Esophagus (tissue), 2 donors: Measurements from ENCODE around the gene TYR. TPM values are rescaled to one million over a fixed set of nuclear protein-coding genes. Genes with fewer than 3 reads are reported as not detected.
"Not testable (repeated sequence)": the region's sequence is repeated elsewhere in the genome, so short reads cannot be mapped to it uniquely, and the experiment has no call there.

ENCODE experiments used
- H3K27ac ChIP-seq, 2 donors: one replicate each; pipeline ENCODE4 v1.5.1; 2013; ENCODE audit warnings: low read depth in 2 of 2, mild to moderate bottlenecking in 2 of 2, inconsistent platforms in 1 of 2, low read length in 1 of 2, moderate library complexity in 1 of 2
- H3K27me3 ChIP-seq, 2 donors: one replicate each; pipeline ENCODE4 v1.6.1; 2013; ENCODE audit warnings: low read length in 2 of 2, control low read depth in 1 of 2, mild to moderate bottlenecking in 1 of 2; ENCODE audit not compliant: insufficient read depth in 2 of 2, control insufficient read depth in 1 of 2
- H3K36me3 ChIP-seq, 2 donors: one replicate each; pipeline ENCODE4 v1.6.1; 2013; ENCODE audit warnings: low read length in 1 of 2; ENCODE audit not compliant: control insufficient read depth in 2 of 2, insufficient read depth in 2 of 2
- H3K4me1 ChIP-seq, 2 donors: one replicate each; pipeline ENCODE4 v1.6.1; 2013; ENCODE audit warnings: low read length in 1 of 2; ENCODE audit not compliant: control insufficient read depth in 2 of 2, insufficient read depth in 2 of 2
- H3K4me3 ChIP-seq, 2 donors: one replicate each; pipeline ENCODE4 v1.5.1; 2013; ENCODE audit warnings: low read length in 2 of 2, mild to moderate bottlenecking in 2 of 2, low read depth in 1 of 2, moderate library complexity in 1 of 2
- H3K9me3 ChIP-seq, 2 donors: one replicate each; pipeline ENCODE4 v1.6.1; 2013; ENCODE audit warnings: mild to moderate bottlenecking in 2 of 2, low read depth in 1 of 2, low read length in 1 of 2, moderate library complexity in 1 of 2; ENCODE audit not compliant: control insufficient read depth in 2 of 2, insufficient read depth in 1 of 2
- WGBS, 2 donors: extraction: QIAGEN DNeasy Blood & Tissue Kit; methylation state at CpG; one replicate each; pipeline ENCODE4 v1.1.7; 2013; 5-methylcytosine and 5-hydroxymethylcytosine counted together
- polyA plus RNA-seq, 2 donors: library from polyadenylated mRNA; stranded (reverse); fragments of 200-250 nt; gene quantifications; one replicate each; pipeline ENCODE4 v1.2.3, GENCODE V29; 2013
- donor health status: healthy with polysubstance abuse.
- donor health status: Bipolar disorder and iron deficiency.

The TYR gene
- polyA plus RNA-seq, 2 donors: not detected

- WGBS, 2 donors: 65 to 70% methylated on average over 4 of the region's 4 CpGs
Measured at GRCh38 chr11:89337100-89337650, 159.5 kb downstream of the TYR start.

GRCh38 chr11:89338073-89338472 is 160.4 kb downstream of the TYR start:
- H3K27ac ChIP-seq, H3K4me3 ChIP-seq, H3K9me3 ChIP-seq, H3K4me1 ChIP-seq, H3K27me3 ChIP-seq, H3K36me3 ChIP-seq: not testable (repeated sequence)
- 50% methylated on average over 2 of the region's 2 CpGs for WGBS, 2 donors

More at GRCh38 chr11:89337100-89337650, 159.5 kb downstream of the TYR start:
- not testable (repeated sequence) for H3K9me3 ChIP-seq, H3K4me1 ChIP-seq, H3K27ac ChIP-seq, H3K27me3 ChIP-seq, H3K4me3 ChIP-seq, H3K36me3 ChIP-seq

- not testable (repeated sequence) for H3K4me3 ChIP-seq, H3K9me3 ChIP-seq
Measured at GRCh38 chr11:89340450-89340849, 162.8 kb downstream of the TYR start.

GRCh38 chr11:89342880-89343572 is 165.4 kb downstream of the TYR start:
- H3K36me3 ChIP-seq, H3K27ac ChIP-seq, H3K4me1 ChIP-seq, H3K9me3 ChIP-seq, H3K4me3 ChIP-seq, H3K27me3 ChIP-seq: not testable (repeated sequence)
- WGBS, 2 donors: 59 to 61% methylated on average over 3 of the region's 3 CpGs

More at GRCh38 chr11:89340450-89340849, 162.8 kb downstream of the TYR start:
- H3K36me3 ChIP-seq, H3K27me3 ChIP-seq, H3K4me1 ChIP-seq, H3K27ac ChIP-seq: not testable (repeated sequence)

Other genes with a start within 250 kb of the TYR start
- gene GRM5, start 111.9 kb upstream of the TYR start, polyA plus RNA-seq: under 1 TPM in 1 of 2 donors, not detected in 1; 0.02 TPM